Hematopoietic multipotent progenitor cell treated with erythropoietin and hydrocortisone succinate and interleukin-3 and kit ligand, for 17 days (in vitro differentiated cells): ENCODE data around the gene ZNF132.
A peak's percentile ranks its signal among the peaks of the same experiment; 100 is the strongest.

Experiments
- DNase-seq: peaks from one replicate; pipeline ENCODE4 v3.0.0-alpha.2; 2015; ENCODE audit warnings: low spot score

The ZNF132 gene

DNA sequence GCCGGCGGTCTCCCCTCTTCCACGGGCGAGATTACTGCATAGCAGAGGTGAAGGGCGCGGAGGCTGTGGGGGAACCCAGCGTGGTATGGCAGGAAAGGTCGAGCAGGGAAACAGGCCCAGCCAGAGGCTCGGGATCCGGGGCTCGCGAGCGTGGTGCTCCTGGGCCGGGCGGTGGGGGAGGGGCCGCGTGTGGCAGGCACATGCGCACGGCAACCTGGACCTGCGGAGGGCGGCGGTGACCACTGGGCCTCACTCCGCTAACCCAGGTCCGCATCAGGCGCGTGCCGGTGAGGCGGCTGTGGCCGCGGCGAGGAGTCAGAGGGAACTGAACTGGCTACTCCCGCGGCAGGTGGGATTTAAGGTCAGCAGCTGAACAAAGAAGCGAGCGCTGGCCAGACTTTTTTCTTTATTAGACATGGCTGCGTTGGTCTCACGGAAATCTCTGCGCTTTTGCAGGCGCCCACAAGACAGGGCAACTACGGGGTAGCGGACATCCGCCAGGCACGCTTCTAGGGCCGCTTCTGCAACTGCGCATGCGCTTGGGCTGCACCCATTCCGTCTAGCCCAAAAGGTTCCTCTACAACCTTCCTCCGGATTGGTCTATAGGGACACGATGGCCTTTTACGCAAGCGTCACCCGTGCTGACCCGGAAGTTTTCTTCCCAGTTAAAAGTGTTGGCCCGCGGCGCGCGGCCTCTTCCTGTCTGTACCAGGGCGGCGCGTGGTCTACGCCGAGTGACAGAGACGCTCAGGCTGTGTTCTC lies 53.2 kb downstream of the ZNF132 start, which contains the start of gene RPS5:
Gene RPS5 (plus strand): TSS at position 694 of the 762 bp plus-strand sequence. CDS start 869 bp downstream, outside the sequence.
- DNase-seq = peak; percentile 98

DNA sequence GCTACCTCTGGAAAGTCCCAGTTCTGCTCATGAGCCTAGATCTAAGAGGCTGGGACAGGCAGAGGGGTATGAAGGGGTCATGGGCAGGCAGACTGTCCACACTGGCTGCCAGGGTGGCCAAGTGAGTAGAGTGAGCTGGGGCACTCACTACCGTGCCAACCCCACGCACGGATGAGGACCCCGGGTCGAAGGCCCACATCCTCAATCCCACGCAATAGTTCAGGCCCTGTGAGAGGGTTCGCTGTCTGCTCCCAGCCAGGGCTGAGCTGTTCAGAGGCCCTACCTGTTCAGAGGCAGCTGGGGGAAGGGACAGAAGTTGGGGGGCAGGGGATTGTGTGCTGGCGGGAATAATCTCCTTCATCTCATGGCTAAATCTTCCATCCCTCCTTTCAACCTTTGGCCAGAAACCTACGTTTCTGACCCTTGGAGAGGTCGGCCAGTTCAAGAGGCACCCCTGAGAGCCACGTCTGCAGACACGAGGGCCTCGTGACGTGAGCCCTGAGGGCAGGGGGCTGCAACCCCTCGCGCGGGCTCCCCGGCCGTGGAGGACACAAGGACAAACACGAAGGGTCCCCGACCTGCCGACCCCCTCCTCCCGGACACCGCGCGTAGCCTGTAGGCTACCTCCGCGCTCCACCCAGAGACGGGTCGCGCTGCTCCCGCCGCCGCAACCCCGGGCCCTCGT lies 53.9 kb downstream of the ZNF132 start:
- DNase-seq = no peak

GRCh38 chr19:58385313-58385890 lies 54.6 kb downstream of the ZNF132 start:
- DNase-seq = no peak

DNA sequence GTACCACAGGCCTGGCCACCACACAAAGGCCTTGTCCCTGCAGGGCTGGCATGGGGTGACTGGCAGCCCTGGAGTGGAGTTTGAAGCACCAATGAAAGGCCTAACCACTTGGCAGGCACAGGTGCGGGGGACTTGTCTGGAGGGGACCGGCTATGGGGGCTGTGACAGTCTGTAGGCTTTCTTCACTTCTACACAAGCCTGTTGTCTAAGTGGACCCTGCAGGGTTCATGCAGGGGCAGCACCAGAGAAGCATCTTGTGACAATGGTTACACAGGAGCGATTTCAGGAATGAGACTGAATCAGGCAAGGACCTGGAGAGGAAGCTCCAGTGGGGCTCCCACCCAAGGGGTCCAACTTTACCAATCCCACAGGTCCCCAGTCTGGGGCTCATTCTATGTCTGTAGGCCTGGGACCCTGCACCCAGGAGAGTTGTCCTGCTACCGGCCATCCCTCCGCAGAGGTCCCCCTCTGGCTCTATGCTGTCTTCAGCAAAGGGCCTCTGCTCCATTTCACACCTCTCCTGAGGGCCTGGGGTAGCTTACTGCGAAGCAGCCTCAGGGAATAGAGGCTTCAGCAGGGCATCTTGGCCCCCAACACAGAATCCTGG lies 56.9 kb downstream of the ZNF132 start:
- DNase-seq = no peak
